Epithelial cell of proximal tubule (primary cell): ENCODE data around the gene KSR2. TPM values are rescaled to one million over a fixed set of nuclear protein-coding genes. Genes with fewer than 3 reads are reported as not detected.

Experiments
- DNase-seq: peaks from one replicate; pipeline ENCODE4 v3.0.0-alpha.2; 2011; ENCODE audit warnings: low read depth
- H3K4me3 ChIP-seq: 2 replicates; pipeline ENCODE4 v1.5.1; 2011; ENCODE audit warnings: low read depth, mild to moderate bottlenecking, low read length
- total RNA-seq: library from RNA; depleted of rRNA; stranded (reverse); fragments of >200 nt; gene quantifications from 2 replicates; pipeline ENCODE4 v1.2.3, GENCODE V29; 2015
- TF ChIP-seq, protein P1 (sequence below): conservative IDR thresholded peaks from 2 replicates; pipeline ENCODE4 v1.5.1; 2012; ENCODE audit warnings: low read depth, mild to moderate bottlenecking, low read length

KSR2 gene
- total RNA-seq, 1 donor from 2014 or later, result 0.29 TPM

DNA sequence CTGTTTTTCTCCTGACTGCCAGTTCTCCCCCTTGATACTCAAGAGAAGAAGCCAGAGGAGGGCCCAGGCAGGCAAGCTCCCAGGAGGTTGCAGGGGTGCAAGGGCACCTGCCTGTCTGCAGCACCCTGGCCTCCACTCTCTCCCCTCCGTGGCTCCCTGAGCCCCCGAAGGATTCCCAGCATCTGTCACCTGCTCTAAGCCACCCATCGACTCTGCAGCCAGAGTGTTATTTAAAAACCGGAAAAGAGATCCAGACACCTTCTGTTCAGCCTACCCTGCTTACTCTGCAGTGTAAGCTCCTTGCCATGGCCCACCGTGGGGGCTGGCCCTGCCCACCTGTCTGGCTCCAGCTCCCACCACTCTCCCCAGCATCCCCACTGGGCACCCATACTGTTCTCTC is 121.4 kb downstream of the KSR2 start:
- no peak overlapping the region for H3K4me3 ChIP-seq
- TF ChIP-seq, protein P1, sequence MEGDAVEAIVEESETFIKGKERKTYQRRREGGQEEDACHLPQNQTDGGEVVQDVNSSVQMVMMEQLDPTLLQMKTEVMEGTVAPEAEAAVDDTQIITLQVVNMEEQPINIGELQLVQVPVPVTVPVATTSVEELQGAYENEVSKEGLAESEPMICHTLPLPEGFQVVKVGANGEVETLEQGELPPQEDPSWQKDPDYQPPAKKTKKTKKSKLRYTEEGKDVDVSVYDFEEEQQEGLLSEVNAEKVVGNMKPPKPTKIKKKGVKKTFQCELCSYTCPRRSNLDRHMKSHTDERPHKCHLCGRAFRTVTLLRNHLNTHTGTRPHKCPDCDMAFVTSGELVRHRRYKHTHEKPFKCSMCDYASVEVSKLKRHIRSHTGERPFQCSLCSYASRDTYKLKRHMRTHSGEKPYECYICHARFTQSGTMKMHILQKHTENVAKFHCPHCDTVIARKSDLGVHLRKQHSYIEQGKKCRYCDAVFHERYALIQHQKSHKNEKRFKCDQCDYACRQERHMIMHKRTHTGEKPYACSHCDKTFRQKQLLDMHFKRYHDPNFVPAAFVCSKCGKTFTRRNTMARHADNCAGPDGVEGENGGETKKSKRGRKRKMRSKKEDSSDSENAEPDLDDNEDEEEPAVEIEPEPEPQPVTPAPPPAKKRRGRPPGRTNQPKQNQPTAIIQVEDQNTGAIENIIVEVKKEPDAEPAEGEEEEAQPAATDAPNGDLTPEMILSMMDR, result no peak
- DNase-seq, result no peak

DNA sequence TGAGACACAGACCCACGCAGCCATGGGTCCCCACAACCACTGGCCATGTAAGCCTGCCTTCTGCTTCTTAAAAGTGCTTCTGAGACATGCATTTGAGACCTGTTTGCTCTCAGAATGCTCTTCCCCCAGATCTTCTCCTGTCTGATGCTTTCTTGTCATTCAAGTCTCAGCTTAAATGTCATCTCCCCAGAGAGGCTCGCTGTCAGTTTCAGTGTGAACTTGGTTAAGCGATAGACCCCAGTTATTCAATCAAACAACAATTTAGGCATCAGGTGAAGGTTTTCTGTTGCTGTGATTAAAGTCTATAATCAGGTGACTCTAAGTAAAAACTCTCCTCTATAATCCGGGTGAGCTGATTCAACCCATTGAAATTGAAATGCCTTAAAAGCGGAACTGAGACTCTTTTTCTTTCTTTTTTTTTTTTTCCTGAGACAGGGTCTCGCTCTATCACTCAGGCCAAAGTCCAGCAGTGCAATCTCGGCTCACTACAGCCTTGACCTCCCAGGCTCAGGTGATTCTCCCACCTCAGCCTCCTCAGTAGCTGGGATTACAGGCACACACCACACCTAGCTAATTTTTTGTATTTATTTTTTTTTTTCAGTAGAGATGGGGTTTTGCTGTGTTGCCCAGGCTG is 123.4 kb downstream of the KSR2 start:
- TF ChIP-seq, protein P1, result no peak
- H3K4me3 ChIP-seq, result no peak overlapping the region
- DNase-seq, result no peak

DNA sequence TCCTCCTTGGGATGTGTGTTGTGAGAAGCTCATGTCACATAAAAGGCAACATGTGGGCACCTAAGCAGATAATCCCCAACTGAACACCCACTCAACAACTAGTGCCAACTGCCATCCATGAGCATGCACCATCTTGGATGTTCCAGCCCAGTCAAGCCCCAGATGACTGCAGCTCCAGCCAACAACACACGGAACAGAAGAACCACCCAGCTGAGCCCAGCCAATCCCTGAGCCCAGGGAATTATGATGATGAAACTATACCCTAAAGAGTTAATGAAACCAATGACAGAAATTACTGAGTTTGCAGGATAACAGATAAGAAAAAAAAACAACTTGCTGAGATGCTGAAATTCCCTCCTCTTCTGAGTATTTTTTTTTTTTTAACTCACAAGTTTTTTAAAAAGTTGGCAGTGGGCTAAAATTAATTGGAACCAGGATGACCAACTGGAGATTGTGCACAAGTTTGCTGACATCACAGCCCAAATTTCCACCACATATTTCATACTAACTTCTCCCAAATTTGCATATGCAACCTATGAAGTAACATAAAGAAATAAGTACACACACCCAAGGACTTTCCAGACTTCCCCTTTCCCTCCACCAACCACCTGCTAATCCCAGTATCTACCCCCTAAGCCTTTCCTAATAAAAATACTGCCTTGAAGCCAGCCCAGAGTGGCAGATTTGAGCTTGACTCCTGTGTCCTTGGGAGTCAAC is 124.5 kb downstream of the KSR2 start:
- H3K4me3 ChIP-seq, result no peak overlapping the region
- no peak for DNase-seq
- TF ChIP-seq, protein P1, result no peak

DNA sequence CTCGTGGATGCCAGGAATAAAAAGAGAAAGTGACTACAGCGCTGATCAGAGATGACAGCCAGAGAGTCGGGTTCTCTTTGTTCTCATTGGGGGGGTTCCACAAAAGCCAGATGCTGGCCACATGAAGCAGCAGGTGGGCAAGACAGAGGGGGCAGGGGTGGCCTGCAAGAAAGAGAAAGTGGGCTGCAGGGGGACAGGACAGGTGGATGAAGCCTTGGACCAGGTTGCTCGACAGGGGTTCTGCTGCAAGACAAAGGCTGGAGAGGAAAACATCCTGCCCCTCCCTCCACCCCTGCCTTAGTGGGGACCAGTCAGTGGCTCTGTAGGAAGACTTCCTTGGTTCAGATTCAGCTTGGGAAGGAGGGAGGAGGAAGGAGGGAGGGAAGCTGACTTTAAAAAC is 126.2 kb downstream of the KSR2 start:
- no peak for DNase-seq
- TF ChIP-seq, protein P1, result no peak
- H3K4me3 ChIP-seq, result no peak overlapping the region

DNA sequence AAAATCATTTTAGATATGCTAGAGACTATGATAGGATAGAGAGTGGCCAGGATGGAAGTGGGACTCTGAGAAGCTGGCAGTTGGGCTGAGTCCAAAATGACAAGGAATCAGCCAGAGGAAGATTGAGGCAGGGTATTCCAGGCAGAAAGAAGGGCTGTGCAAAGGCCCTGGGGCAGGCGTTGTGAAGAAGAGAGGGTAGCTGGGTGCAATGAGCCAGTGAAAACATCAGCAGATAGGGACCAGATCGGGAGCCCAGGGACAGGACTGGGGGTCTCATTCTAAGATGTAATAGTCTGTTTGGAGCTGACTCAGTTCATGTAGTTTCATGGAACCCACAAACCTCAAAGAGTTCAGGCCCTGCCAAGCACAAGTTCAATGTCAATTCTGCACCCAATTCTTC is 126.6 kb downstream of the KSR2 start:
- TF ChIP-seq, protein P1, result no peak
- DNase-seq, result no peak
- H3K4me3 ChIP-seq, result no peak overlapping the region

DNA sequence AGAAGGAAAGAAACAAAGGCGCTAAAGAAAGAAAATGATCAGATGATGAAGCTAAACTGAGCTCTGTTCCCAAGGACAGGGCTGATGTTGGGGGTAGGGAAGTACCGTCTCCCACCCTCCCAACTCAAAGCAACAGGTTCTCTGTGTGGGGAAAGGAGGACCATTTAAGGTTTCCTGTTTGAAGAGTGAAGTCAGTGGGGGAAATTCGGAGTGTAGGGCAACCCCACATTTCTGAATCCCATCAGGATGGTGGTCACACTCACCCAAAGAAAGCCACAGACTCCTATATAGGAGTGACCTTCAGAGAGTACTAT is 131.1 kb downstream of the KSR2 start:
- TF ChIP-seq, protein P1, result no peak
- no peak overlapping the region for H3K4me3 ChIP-seq

DNA sequence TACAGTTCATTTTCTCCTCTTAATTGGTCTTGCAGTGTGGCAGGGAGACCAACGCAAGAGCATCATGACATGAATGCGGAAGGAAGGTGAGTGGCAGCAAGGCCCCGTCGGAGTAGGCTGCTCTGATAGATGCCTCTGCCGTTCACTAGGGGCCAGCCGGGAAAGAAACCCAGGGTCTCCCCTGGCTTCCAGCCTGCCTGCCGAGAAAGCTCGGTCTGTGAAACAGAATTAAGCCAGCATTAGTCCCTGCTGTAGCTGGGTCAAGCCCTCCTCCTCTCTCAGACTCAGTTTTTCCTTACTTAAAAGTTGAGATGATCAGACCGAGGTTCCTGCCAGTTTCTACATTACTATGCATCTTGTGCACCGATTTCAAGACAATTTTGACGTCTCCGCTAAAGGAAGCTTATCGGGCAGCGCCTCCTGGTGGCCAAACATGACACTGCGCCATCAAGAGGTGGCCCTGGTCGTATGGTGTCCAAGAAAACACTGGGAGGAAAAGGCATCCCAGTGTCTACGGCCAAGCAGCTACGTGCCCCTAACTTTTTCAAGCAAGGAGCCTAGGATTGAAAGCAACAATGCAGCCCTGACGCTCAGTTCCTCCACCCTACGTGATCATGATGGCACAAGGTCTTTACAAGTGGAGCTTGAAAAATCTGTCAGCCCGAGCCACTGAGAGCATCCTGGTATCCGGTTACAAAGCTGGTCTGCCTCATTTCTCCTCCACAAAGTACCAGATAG is 131.6 kb downstream of the KSR2 start:
- no peak overlapping the region for H3K4me3 ChIP-seq
- TF ChIP-seq, protein P1, result peak; percentile 99
- DNase-seq, result no peak

More for the DNA sequence above, 131.1 kb downstream of the KSR2 start:
- DNase-seq, result no peak
